ENCODE measurements around the gene FRMD5. TPM values are rescaled to one million over a fixed set of nuclear protein-coding genes. Genes with fewer than 3 reads are reported as not detected.

Gene FRMD5
- total and polyA plus RNA-seq, 2 donors from 2014 or later = 0.32 to 0.41 TPM

DNA sequence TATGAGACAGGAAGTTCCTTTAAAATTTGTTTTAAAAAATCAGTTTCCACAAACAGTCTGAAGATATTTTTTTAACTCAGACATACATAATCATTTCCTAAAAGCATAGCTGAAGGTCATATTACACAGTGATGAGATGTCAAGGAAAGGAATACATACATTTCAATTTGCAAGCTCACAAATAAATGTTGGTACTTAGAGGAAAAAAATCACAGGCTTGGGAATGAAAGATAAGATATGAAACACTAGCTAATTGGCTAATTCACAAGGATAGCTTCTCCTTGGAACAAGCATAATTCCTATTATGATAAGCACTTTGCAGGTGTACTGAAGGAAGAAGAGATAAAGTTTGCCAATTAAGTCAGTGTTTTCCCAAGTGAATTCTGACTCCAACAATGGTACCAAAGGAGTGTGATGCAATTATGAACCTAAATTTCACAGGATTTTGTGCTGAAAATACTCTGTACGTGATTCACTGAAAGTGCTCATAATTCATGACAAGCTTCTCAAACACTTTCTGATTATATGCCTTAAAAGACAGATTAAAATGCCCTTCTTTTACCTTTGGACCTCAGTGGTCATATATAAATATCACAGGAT lies 112.4 kb downstream of the FRMD5 start:
- no peaks in the 10 kb centered on the region for H3K27me3 ChIP-seq (ENCODE audit: control insufficient read depth, insufficient read depth, low read length)
- no peak for FAIRE-seq
- no peak overlapping the region for H3K4me3 ChIP-seq (ENCODE audit: low read length in 3 of 3)
- no peak for DNase-seq
- no peak overlapping the region for H3K9ac ChIP-seq (ENCODE audit: low read length in 3 of 3)
- H3K9me3 ChIP-seq (ENCODE audit: control insufficient read depth in 2 of 3, insufficient read depth in 1 of 3, low read length in 3 of 3) = no peaks in the 10 kb centered on the region
- H3K4me1 ChIP-seq (ENCODE audit: control insufficient read depth in 2 of 3, insufficient read depth in 2 of 3, low read depth in 1 of 3, low read length in 3 of 3) = no peaks in the 10 kb centered on the region
- intact Hi-C loops (cut with DNase I) = no loop called here
- TF ChIP-seq CTCF (IDR thresholded peaks at IDR 0.05; ENCODE audit: borderline replicate concordance, extremely low read depth, insufficient read depth) = no peak
- no peaks in the 10 kb centered on the region for H3K36me3 ChIP-seq (ENCODE audit: control insufficient read depth in 2 of 3, insufficient read depth in 3 of 3, low read length in 3 of 3)
- no peak overlapping the region for H3K27ac ChIP-seq (ENCODE audit: low read depth in 2 of 2, low read length in 2 of 2)

DNA sequence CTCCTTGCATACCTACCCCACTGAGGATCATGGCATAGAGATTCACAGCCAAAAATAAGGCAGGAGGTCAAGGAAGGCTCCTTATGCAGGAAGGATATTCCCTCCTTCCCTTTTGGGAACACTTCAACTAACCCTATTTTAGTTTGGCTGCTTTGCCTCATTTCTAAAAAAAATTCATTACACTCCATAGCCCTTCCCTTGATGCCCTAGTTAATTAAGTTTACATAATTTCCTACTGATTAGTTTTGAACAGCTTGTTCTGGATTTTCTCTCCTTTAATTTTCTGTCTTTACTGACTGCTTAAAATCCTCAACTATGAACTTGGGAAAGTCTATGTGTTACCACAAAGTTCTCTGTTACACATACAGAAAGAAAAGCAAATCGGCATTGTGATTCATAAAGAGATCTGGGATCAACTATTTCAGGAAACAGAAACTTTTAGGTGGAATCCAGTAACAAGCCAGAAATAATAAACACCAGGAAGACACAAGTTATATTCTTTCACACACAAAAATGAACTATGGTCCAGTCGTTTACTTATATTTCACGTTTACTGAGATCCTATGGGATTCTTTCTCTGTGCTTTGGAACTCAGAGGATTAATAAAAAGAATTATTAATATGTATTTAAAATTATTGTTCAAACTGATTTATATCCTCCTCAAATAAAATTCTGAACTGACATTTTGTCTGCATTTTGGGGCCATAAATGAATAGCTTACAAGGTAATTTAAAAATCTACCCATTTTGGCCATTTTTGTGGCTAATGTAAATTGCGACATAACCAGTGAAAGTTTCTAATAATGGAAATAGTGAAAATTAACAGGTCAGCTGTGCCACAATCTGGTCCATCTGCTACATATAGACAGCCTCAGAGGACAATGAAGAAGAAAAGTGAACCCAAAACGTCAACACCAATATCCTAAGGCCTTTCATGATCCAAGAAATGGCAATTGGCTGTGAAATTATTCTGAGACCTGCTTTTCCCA lies 113.8 kb downstream of the FRMD5 start:
- no peak for TF ChIP-seq CTCF (IDR thresholded peaks at IDR 0.05; ENCODE audit: borderline replicate concordance, extremely low read depth, insufficient read depth)
- Histone ChIP-seq H3K27ac (ENCODE audit: low read depth in 2 of 2, low read length in 2 of 2) (no peak overlapping the region), H3K9ac (ENCODE audit: low read length in 3 of 3) (no peak overlapping the region), H3K4me1 (ENCODE audit: control insufficient read depth in 2 of 3, insufficient read depth in 2 of 3, low read depth in 1 of 3, low read length in 3 of 3) (no peaks in the 10 kb centered on the region), H3K4me3 (ENCODE audit: low read length in 3 of 3) (no peak overlapping the region), H3K9me3 (ENCODE audit: control insufficient read depth in 2 of 3, insufficient read depth in 1 of 3, low read length in 3 of 3) (no peaks in the 10 kb centered on the region), H3K36me3 (ENCODE audit: control insufficient read depth in 2 of 3, insufficient read depth in 3 of 3, low read length in 3 of 3) (no peaks in the 10 kb centered on the region), H3K27me3 (ENCODE audit: control insufficient read depth, insufficient read depth, low read length) (no peaks in the 10 kb centered on the region)
- no peak for FAIRE-seq
- DNase-seq = no peak
- intact Hi-C loops (cut with DNase I) = no loop called here

DNA sequence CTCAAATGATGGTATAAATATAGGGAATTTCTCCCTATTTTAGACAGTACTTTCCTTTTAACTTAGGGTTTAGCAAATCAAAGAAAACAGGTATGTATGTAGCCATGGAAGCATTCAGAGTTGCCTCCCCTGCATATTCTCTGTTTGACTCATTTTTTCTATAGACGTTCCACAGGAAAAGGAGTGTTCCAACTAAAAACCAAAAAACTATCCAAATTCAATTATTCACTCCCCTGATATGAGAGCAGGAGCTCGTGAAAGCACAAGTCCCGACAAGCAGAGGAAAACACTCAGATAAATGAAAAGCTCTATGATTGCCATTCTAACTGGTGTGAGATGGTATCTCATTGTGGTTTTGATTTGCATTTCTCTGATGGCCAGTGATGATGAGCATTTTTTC lies 119.5 kb downstream of the FRMD5 start:
- Histone ChIP-seq H3K36me3 (ENCODE audit: control insufficient read depth in 2 of 3, insufficient read depth in 3 of 3, low read length in 3 of 3) (no peaks in the 10 kb centered on the region), H3K27me3 (ENCODE audit: control insufficient read depth, insufficient read depth, low read length) (no peaks in the 10 kb centered on the region), H3K9me3 (ENCODE audit: control insufficient read depth in 2 of 3, insufficient read depth in 1 of 3, low read length in 3 of 3) (no peaks in the 10 kb centered on the region), H3K27ac (ENCODE audit: low read depth in 2 of 2, low read length in 2 of 2) (no peak overlapping the region), H3K4me1 (ENCODE audit: control insufficient read depth in 2 of 3, insufficient read depth in 2 of 3, low read depth in 1 of 3, low read length in 3 of 3) (no peaks in the 10 kb centered on the region), H3K4me3 (ENCODE audit: low read length in 3 of 3) (no peak overlapping the region), H3K9ac (ENCODE audit: low read length in 3 of 3) (no peak overlapping the region)
- TF ChIP-seq CTCF (IDR thresholded peaks at IDR 0.05; ENCODE audit: borderline replicate concordance, extremely low read depth, insufficient read depth) = no peak
- intact Hi-C loops (cut with DNase I) = no loop called here
- no peak for DNase-seq
- no peak for FAIRE-seq
